Retinal pigment epithelial cell (primary cell): ENCODE results near the gene ANO5.

ENCODE experiments used
- DNase-seq: peaks from one replicate; pipeline ENCODE4 v3.0.0-alpha.2; 2010; ENCODE audit warnings: low read depth
- H3K4me3 ChIP-seq: 2 replicates; pipeline ENCODE4 v1.5.1; 2011; ENCODE audit warnings: mild to moderate bottlenecking, low read length, control low read depth, moderate library complexity
- CTCF ChIP-seq: conservative IDR thresholded peaks from 2 replicates; pipeline ENCODE4 v1.5.1; 2011; ENCODE audit warnings: low read depth, low read length, control low read depth, inconsistent platforms

ANO5 gene

DNA sequence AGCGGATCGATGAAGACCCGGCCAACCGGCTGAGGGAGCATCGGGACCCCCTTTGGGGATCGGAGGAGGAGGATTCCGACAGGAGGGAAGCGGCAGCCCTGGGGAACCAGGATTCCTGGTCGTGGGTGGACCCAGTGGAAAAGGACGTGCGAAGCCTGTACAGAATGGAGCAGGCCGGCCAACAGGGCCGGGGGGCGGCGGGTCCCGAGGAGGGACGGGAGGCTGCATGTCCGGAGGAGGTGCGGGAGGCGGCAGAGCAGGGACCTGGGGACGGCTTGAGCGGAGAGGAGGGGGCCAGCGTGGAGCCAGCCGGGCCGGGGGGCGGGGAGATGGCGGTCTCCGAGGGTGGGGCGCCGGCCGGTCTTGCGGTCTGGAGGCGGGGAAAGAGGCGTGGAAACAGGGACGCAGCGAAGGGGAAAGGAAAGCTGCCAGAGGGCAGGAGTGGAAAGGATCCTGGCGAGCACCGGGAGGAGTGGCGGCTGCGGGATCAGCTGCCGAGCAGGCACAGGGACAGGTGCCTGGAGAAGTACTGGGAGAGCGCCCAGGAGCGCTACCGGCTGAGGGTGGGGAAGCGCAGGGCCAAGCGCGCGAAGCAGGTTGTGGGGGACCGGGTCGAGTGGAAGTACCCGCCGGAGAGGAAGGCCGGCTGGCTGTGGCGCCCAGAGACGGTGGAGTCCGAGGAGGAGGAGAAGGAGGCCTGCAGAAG is at the start of gene ANO5:
Gene ANO5 (plus strand): TSS at position 444 of the 706 bp plus-strand sequence. CDS start 408 bp downstream, outside the sequence.
- no peak for DNase-seq
- no peak for TF ChIP-seq CTCF
- peak within 1 kb of the TSS; percentile 79 for H3K4me3 ChIP-seq

GRCh38 chr11:22151649-22152197 is 41.2 kb upstream of the ANO5 start:
- TF ChIP-seq CTCF: no peak
- DNase-seq: no peak
- no peak overlapping the region for H3K4me3 ChIP-seq

GRCh38 chr11:22157531-22157930 is 35.4 kb upstream of the ANO5 start:
- TF ChIP-seq CTCF: no peak
- H3K4me3 ChIP-seq: no peak overlapping the region
- no peak for DNase-seq

GRCh38 chr11:22161489-22161888 is 31.4 kb upstream of the ANO5 start:
- DNase-seq: no peak

DNA sequence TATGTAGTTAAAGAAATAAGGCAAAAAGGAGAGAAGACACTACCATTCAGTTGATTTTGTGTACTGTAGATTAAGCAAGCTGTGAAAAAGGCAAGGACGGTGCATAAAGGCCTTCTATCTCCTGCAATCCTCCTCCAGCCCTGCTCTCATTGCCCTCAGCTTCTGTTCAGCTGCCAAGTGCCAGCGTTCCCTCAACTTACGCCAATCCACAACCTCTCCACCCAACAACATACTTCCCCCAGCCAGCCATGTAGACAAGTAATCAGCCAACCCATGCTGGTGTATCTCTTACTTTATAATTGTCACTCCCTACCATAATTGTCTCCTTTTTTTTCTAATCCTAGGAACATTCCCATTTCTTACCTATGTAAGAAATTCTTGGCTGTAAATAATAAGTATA is 30.1 kb upstream of the ANO5 start:
- no peak for DNase-seq
- no peak overlapping the region for H3K4me3 ChIP-seq
- TF ChIP-seq CTCF: no peak

More at GRCh38 chr11:22161489-22161888, 31.4 kb upstream of the ANO5 start:
- TF ChIP-seq CTCF: no peak
- no peak overlapping the region for H3K4me3 ChIP-seq

DNA sequence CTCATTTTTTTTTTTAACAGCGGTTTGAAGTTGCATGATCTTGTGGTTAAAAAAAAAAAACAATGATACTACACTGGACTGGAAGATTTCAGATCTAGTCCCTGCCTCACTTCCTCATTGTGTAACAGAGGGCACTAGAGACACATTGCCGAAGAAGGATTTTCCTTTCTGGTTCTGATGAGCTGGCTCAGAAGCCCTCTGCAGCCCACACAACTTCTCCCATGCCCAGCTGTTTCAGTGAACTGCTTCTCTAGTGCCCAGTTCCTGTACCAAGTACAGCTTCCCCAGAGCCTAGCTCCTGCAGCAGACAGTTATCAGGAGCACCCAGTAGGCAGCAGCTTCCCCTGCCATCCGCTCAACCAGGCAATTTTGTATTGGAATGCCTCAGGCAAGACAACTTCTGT is 29.5 kb upstream of the ANO5 start:
- no peak for DNase-seq
- H3K4me3 ChIP-seq: no peak overlapping the region
- TF ChIP-seq CTCF: no peak

GRCh38 chr11:22165087-22165486 is 27.8 kb upstream of the ANO5 start:
- no peak for DNase-seq
- no peak for TF ChIP-seq CTCF
- no peak overlapping the region for H3K4me3 ChIP-seq
